IPS-18a (cell line): ENCODE results near the gene TRIM27.
"Not testable (repeated sequence)": the region's sequence is repeated elsewhere in the genome, so short reads cannot be mapped to it uniquely, and the experiment has no call there.

Experiments used
- H3K27ac ChIP-seq: one replicate; pipeline ENCODE4 v1.5.1; 2013; ENCODE audit warnings: low read length
- H3K27me3 ChIP-seq: one replicate; pipeline ENCODE4 v1.6.1; 2013; ENCODE audit warnings: mild to moderate bottlenecking, low read length; ENCODE audit not compliant: control insufficient read depth, insufficient read depth
- H3K36me3 ChIP-seq: one replicate; pipeline ENCODE4 v1.6.1; 2013; ENCODE audit warnings: low read depth, low read length; ENCODE audit not compliant: control insufficient read depth
- H3K4me1 ChIP-seq: one replicate; pipeline ENCODE4 v1.6.1; 2013; ENCODE audit warnings: low read depth, low read length; ENCODE audit not compliant: control insufficient read depth
- H3K4me3 ChIP-seq: one replicate; pipeline ENCODE4 v1.5.1; 2013; ENCODE audit warnings: low read length
- H3K9ac ChIP-seq: one replicate; pipeline ENCODE4 v1.6.1; 2013; ENCODE audit warnings: mild to moderate bottlenecking, low read length, moderate library complexity
- H3K9me3 ChIP-seq: one replicate; pipeline ENCODE4 v1.6.1; 2013; ENCODE audit warnings: low read depth, low read length; ENCODE audit not compliant: control insufficient read depth

TRIM27 gene

GRCh38 chr6:28866205-28867085, 57.3 kb downstream of the TRIM27 start:
- H3K9ac ChIP-seq = peak overlapping the region; percentile 45
- H3K9me3 ChIP-seq, H3K36me3 ChIP-seq, H3K27ac ChIP-seq, H3K4me1 ChIP-seq: not testable (repeated sequence)
- peaks cover 13% of the 10 kb centered on the region for H3K27me3 ChIP-seq
- H3K4me3 ChIP-seq = peak overlapping the region; percentile 59

- Histone ChIP-seq H3K36me3 (no peaks in the 10 kb centered on the region), H3K27ac (no peak overlapping the region), H3K27me3 (peaks cover 13% of the 10 kb centered on the region), H3K9ac (no peak overlapping the region), H3K9me3 (no peaks in the 10 kb centered on the region), H3K4me1 (peaks cover 6% of the 10 kb centered on the region), H3K4me3 (peak overlapping the region; percentile 59)
These were observed 58.2 kb downstream of the TRIM27 start for GRCh38 chr6:28865401-28866204.

- peaks cover 13% of the 10 kb centered on the region for H3K27me3 ChIP-seq
- peak overlapping the region; percentile 83 for H3K9ac ChIP-seq
- H3K9me3 ChIP-seq = no peaks in the 10 kb centered on the region
- H3K27ac ChIP-seq = no peak overlapping the region
- H3K36me3 ChIP-seq = no peaks in the 10 kb centered on the region
- peaks cover 6% of the 10 kb centered on the region for H3K4me1 ChIP-seq
- H3K4me3 ChIP-seq = peak overlapping the region; percentile 97
These were observed 59.4 kb downstream of the TRIM27 start for GRCh38 chr6:28864326-28864923.

- H3K4me3 ChIP-seq = peak overlapping the region; percentile 97
- H3K27me3 ChIP-seq = peaks cover 13% of the 10 kb centered on the region
- H3K36me3 ChIP-seq = no peaks in the 10 kb centered on the region
- H3K9ac ChIP-seq = peak overlapping the region; percentile 83
- H3K27ac ChIP-seq = no peak overlapping the region
- H3K9me3 ChIP-seq = no peaks in the 10 kb centered on the region
- peaks cover 6% of the 10 kb centered on the region for H3K4me1 ChIP-seq
These were observed 60.0 kb downstream of the TRIM27 start for GRCh38 chr6:28863604-28864325.

GRCh38 chr6:28862077-28862476, 61.7 kb downstream of the TRIM27 start:
- Histone ChIP-seq H3K36me3 (no peaks in the 10 kb centered on the region), H3K27ac (no peak overlapping the region), H3K9me3 (no peaks in the 10 kb centered on the region), H3K4me1 (peaks cover 6% of the 10 kb centered on the region), H3K9ac (no peak overlapping the region), H3K4me3 (no peak overlapping the region), H3K27me3 (peaks cover 13% of the 10 kb centered on the region)

GRCh38 chr6:28861339-28861738, 62.4 kb downstream of the TRIM27 start:
- Histone ChIP-seq H3K9ac (no peak overlapping the region), H3K36me3 (no peaks in the 10 kb centered on the region), H3K4me1 (peaks cover 6% of the 10 kb centered on the region), H3K27me3 (peaks cover 13% of the 10 kb centered on the region), H3K27ac (no peak overlapping the region), H3K4me3 (no peak overlapping the region), H3K9me3 (no peaks in the 10 kb centered on the region)

GRCh38 chr6:28860581-28860980, 63.2 kb downstream of the TRIM27 start:
- peaks cover 6% of the 10 kb centered on the region for H3K4me1 ChIP-seq
- no peak overlapping the region for H3K27ac ChIP-seq
- no peaks in the 10 kb centered on the region for H3K9me3 ChIP-seq
- H3K9ac ChIP-seq = no peak overlapping the region
- H3K36me3 ChIP-seq = no peaks in the 10 kb centered on the region
- peaks cover 13% of the 10 kb centered on the region for H3K27me3 ChIP-seq
- H3K4me3 ChIP-seq = no peak overlapping the region

- Histone ChIP-seq H3K27me3 (no peaks in the 10 kb centered on the region), H3K4me3 (no peak overlapping the region), H3K36me3 (no peaks in the 10 kb centered on the region), H3K9ac (no peak overlapping the region), H3K4me1 (peaks cover 6% of the 10 kb centered on the region), H3K27ac (no peak overlapping the region), H3K9me3 (no peaks in the 10 kb centered on the region)
These were observed 64.8 kb downstream of the TRIM27 start for GRCh38 chr6:28858963-28859362.

GRCh38 chr6:28856620-28857005, 67.2 kb downstream of the TRIM27 start:
- Histone ChIP-seq H3K27me3 (no peaks in the 10 kb centered on the region), H3K9me3 (no peaks in the 10 kb centered on the region), H3K9ac (no peak overlapping the region), H3K36me3 (no peaks in the 10 kb centered on the region), H3K27ac (no peak overlapping the region), H3K4me1 (no peaks in the 10 kb centered on the region), H3K4me3 (no peak overlapping the region)

- not testable (repeated sequence) for H3K9me3 ChIP-seq, H3K4me3 ChIP-seq, H3K9ac ChIP-seq, H3K36me3 ChIP-seq, H3K4me1 ChIP-seq, H3K27ac ChIP-seq, H3K27me3 ChIP-seq
These were observed 69.4 kb downstream of the TRIM27 start for GRCh38 chr6:28854405-28854804.
